K562 (cell line): ENCODE measurements around the gene TIGAR. TPM values are rescaled to one million over a fixed set of nuclear protein-coding genes. Genes with fewer than 3 reads are reported as not detected.

Experiments
- ATAC-seq: fragments of 200-7000 bp; cut with Tn5 transposase; 3 replicates; pipeline ENCODE4 v1.9.1; 2020; ENCODE audit warnings: moderate library complexity
- BruUV-seq: library from RNA; stranded (reverse); fragments of 400-500 nt; replicated peaks from 2 replicates; lab custom pipeline; 2021; lab: Mats Ljungman, UMichigan
- CTCF ChIA-PET: fragments of 300-600 bp; formaldehyde crosslinking; extraction: SDS; loops from one replicate; lab custom pipeline; 2021; ENCODE audit warnings: low intra/inter-chr PET ratio; lab: Yijun Ruan, JAX
- POLR2A ChIA-PET: fragments of 300-600, 350-650 bp; sonication (Branson Sonifier 250); formaldehyde crosslinking; extraction: SDS; loops from one replicate; lab custom pipeline; 2021; ENCODE audit warnings: antibody characterized with exemption, inconsistent platforms; lab: Yijun Ruan, JAX
- DNase-seq, 4 experiments: peaks; one replicate each; pipeline versions ENCODE4 v3.0.0 to v3.0.0-alpha.2; 2011 to 2018; ENCODE audit warnings: low spot score in 3 of 4, mixed read lengths in 3 of 4; ENCODE audit errors: extremely low read depth in 1 of 4
- FAIRE-seq: peaks from 2 replicates; lab custom pipeline; 2011; peaks lifted over from hg19 to GRCh38; lab: Jason Lieb, UNC
- H2AFZ ChIP-seq: 2 replicates; pipeline ENCODE4 v1.6.0; 2011; ENCODE audit warnings: low read depth, low read length, control low read depth, inconsistent platforms
- H3K27ac ChIP-seq: fragments of 200-600 bp; 3 replicates; pipeline ENCODE4 v1.8.0; 2011; ENCODE audit warnings: low read depth, mild to moderate bottlenecking, control low read depth, inconsistent platforms, low read length, moderate library complexity, mixed read lengths; ENCODE audit errors: extremely low read depth
- H3K27me3 ChIP-seq, 2 experiments: fragments of 300-600 bp in 1 of 2; 2 replicates in 1 of 2; 3 replicates in 1 of 2; pipeline versions ENCODE4 v1.6.0 to v1.8.0; 2011; ENCODE audit warnings: inconsistent platforms in 2 of 2, low read length in 2 of 2, mild to moderate bottlenecking in 1 of 2, mixed read lengths in 1 of 2, moderate library complexity in 1 of 2; ENCODE audit not compliant: control insufficient read depth in 2 of 2, insufficient read depth in 2 of 2
- H3K36me3 ChIP-seq: fragments of 300-600 bp; 3 replicates; pipeline ENCODE4 v1.8.0; 2011; ENCODE audit warnings: mild to moderate bottlenecking, low read length, inconsistent platforms; ENCODE audit not compliant: control insufficient read depth, insufficient read depth
- H3K4me1 ChIP-seq, 2 experiments: fragments of 200-600 bp in 1 of 2; replicated peaks in 1 of 2; 2 replicates in 1 of 2; 3 replicates in 1 of 2; pipeline versions ENCODE4 v1.5.1 to v1.8.0; 2011; ENCODE audit warnings: inconsistent platforms in 2 of 2, low read length in 2 of 2, mild to moderate bottlenecking in 1 of 2, mixed read lengths in 1 of 2, moderate library complexity in 1 of 2; ENCODE audit not compliant: control insufficient read depth in 2 of 2, insufficient read depth in 2 of 2
- H3K4me2 ChIP-seq: 2 replicates; pipeline ENCODE4 v1.6.1; 2011; ENCODE audit warnings: low read length, control low read depth, inconsistent platforms, mixed read lengths; ENCODE audit not compliant: insufficient read depth
- H3K4me3 ChIP-seq: fragments of 200-600 bp; sonication (generic), shearing (Covaris generic); 2 replicates; pipeline ENCODE4 v1.5.1; 2016; ENCODE audit warnings: control low read depth, inconsistent platforms
- H3K79me2 ChIP-seq: fragments of 200-600 bp; 3 replicates; pipeline ENCODE4 v1.8.0; 2011; ENCODE audit warnings: low read length, inconsistent platforms; ENCODE audit not compliant: control insufficient read depth, insufficient read depth
- H3K9ac ChIP-seq, 2 experiments: 2 replicates each; pipeline versions ENCODE4 v1.6.0 to v1.6.1; 2011; ENCODE audit warnings: low read depth in 2 of 2, low read length in 2 of 2, control low read depth in 1 of 2, inconsistent platforms in 1 of 2, mild to moderate bottlenecking in 1 of 2, mixed read lengths in 1 of 2; ENCODE audit not compliant: insufficient read depth in 1 of 2
- H3K9me1 ChIP-seq: one replicate; pipeline ENCODE4 v1.6.0; 2011; ENCODE audit warnings: inconsistent platforms, mild to moderate bottlenecking, low read length, moderate library complexity; ENCODE audit not compliant: control insufficient read depth, insufficient read depth
- H3K9me3 ChIP-seq: replicated peaks from 2 replicates; pipeline ENCODE4 v1.5.1; 2011; ENCODE audit warnings: low read depth, low read length, inconsistent platforms; ENCODE audit not compliant: control insufficient read depth, insufficient read depth
- H4K20me1 ChIP-seq: replicated peaks from 2 replicates; pipeline ENCODE4 v1.6.1; 2011; ENCODE audit warnings: low read length, inconsistent platforms, mixed read lengths; ENCODE audit not compliant: control insufficient read depth, insufficient read depth
- CBFB ChIP-seq: sonication (generic); formaldehyde crosslinking; IDR thresholded peaks from 2 replicates; pipeline ENCODE4 v1.4.0; 2020; ENCODE audit warnings: mild to moderate bottlenecking, missing genetic modification reagents
- CBX3 ChIP-seq, 2 experiments: IDR thresholded peaks; 1 replicate in 1 of 2; 2 replicates in 1 of 2; pipeline ENCODE4 v1.6.1; 2012; ENCODE audit warnings: inconsistent platforms in 2 of 2, low read length in 2 of 2, borderline replicate concordance in 1 of 2, control low read depth in 1 of 2
- CHD4 ChIP-seq: fragments of 200-600 bp; sonication (generic); IDR thresholded peaks from 3 replicates; pipeline ENCODE4 v1.6.1; 2012; ENCODE audit warnings: low read depth, mild to moderate bottlenecking, mixed read lengths, low read length, inconsistent platforms; ENCODE audit not compliant: insufficient read depth, insufficient replicate concordance, poor library complexity, severe bottlenecking
- NFXL1 ChIP-seq: fragments of 450-650 bp; formaldehyde crosslinking; IDR thresholded peaks from 2 replicates; pipeline ENCODE4 v1.4.0; 2021; ENCODE audit warnings: mild to moderate bottlenecking
- POLR2H ChIP-seq: IDR thresholded peaks from 2 replicates; pipeline ENCODE4 v1.6.1; 2016; ENCODE audit warnings: missing genetic modification characterization, low read depth, mild to moderate bottlenecking, control low read depth, missing compliant biosample characterization, moderate library complexity
- RAD21 ChIP-seq, 2 experiments: fragments of 250-450 bp in 1 of 2; fragments of 450-650 bp in 1 of 2; sonication (Bioruptor Pico) in 1 of 2; formaldehyde crosslinking in 1 of 2; IDR thresholded peaks in 1 of 2; conservative IDR thresholded peaks in 1 of 2; 2 replicates each; pipeline versions ENCODE4 v1.4.0 to v1.8.0; 2020 to 2022; ENCODE audit warnings: mild to moderate bottlenecking in 2 of 2, moderate library complexity in 1 of 2
- SMC3 ChIP-seq: conservative IDR thresholded peaks from 2 replicates; pipeline ENCODE4 v1.6.1; 2011; ENCODE audit warnings: low read depth, low read length, improper control_type of control experiment; ENCODE audit not compliant: insufficient read depth
- SRF ChIP-seq, 2 experiments: fragments of 250-450, 450-650 bp in 1 of 2; sonication (Bioruptor Pico) in 1 of 2; sonication (generic) in 1 of 2; formaldehyde crosslinking; IDR thresholded peaks; 2 replicates each; pipeline versions ENCODE4 v1.5.0 to v1.5.1; 2020 to 2022; ENCODE audit warnings: mild to moderate bottlenecking in 1 of 2, missing genetic modification reagents in 1 of 2
- TAF1 ChIP-seq: IDR thresholded peaks from 2 replicates; pipeline ENCODE4 v1.6.1; 2011; ENCODE audit warnings: mild to moderate bottlenecking, low read length, moderate library complexity; ENCODE audit not compliant: insufficient read depth, control insufficient read depth, severe bottlenecking; ENCODE audit errors: extremely low read depth
- ZNF217 ChIP-seq: sonication (generic); formaldehyde crosslinking; IDR thresholded peaks from 2 replicates; pipeline ENCODE4 v1.8.0; 2022; ENCODE audit warnings: mild to moderate bottlenecking, missing genetic modification reagents
- ZNF75A ChIP-seq: fragments of 450-650 bp; formaldehyde crosslinking; IDR thresholded peaks from 2 replicates; pipeline ENCODE4 v1.4.0; 2020; ENCODE audit warnings: mild to moderate bottlenecking
- ZNF780A ChIP-seq: fragments of 250-450 bp; sonication (Bioruptor Pico); IDR thresholded peaks from 2 replicates; pipeline ENCODE4 v1.5.0; 2021; ENCODE audit warnings: mild to moderate bottlenecking
- WGBS: fragments of 100-300 bp; shearing (Covaris generic); methylation state at CpG from one replicate; pipeline ENCODE4 v1.1.6; 2016; ENCODE audit warnings: low coverage, mixed read lengths; ENCODE audit not compliant: insufficient coverage; ENCODE audit errors: missing lambda C conversion rate; 5-methylcytosine and 5-hydroxymethylcytosine counted together
- in situ Hi-C: fragments of 300-500 bp; cut with MboI; formaldehyde crosslinking; loops from 4 replicates; pipeline ENCODE4 v1.15.0; 2018; ENCODE audit warnings: inconsistent platforms, mixed read lengths
- intact Hi-C: fragments of 100-400 bp; cut with micrococcal nuclease; formaldehyde crosslinking; loops from 2 replicates; pipeline ENCODE4 v1.14.2; 2022
- polyA plus RNA-seq, 8 experiments: library from polyadenylated mRNA; depleted of rRNA in 4 of 8; stranded (reverse) in 5 of 8; unstranded in 3 of 8; fragments of >200 nt; fragmentation: Nextera tagmentation in 2 of 8; fragmentation: Illumina TruSeq in 1 of 8; extraction: Ambion mirVana in 2 of 8; extraction: Trizol in 1 of 8; gene quantifications; 2 replicates each; pipeline versions ENCODE4 v1.2.1 to v1.2.3, GENCODE V29; 2011 to 2014; ENCODE audit warnings: inconsistent platforms in 1 of 8, missing spikeins in 1 of 8
- total RNA-seq, 7 experiments: library from RNA; depleted of rRNA in 6 of 7; stranded (reverse); fragments of >200 nt in 6 of 7; fragmentation: Illumina TruSeq in 2 of 7; extraction: Trizol in 2 of 7; gene quantifications; 2 replicates each; pipeline versions ENCODE4 v1.2.1 to v1.2.3, GENCODE V29; 2011 to 2021; ENCODE audit warnings: low replicate concordance in 1 of 7
- TF ChIP-seq, protein P1 (sequence below): sonication (generic); formaldehyde crosslinking; IDR thresholded peaks from 2 replicates; pipeline ENCODE4 v1.8.1; 2023; ENCODE audit warnings: mild to moderate bottlenecking, missing genetic modification reagents
- TF ChIP-seq, protein P2 (sequence below), 3 experiments: IDR thresholded peaks in 2 of 3; conservative IDR thresholded peaks in 1 of 3; 2 replicates each; pipeline ENCODE4 v1.5.1; 2011 to 2012; ENCODE audit warnings: low read length in 3 of 3, mild to moderate bottlenecking in 3 of 3, control low read depth in 2 of 3, improper control_type of control experiment in 1 of 3, inconsistent platforms in 1 of 3, low read depth in 1 of 3, mixed read lengths in 1 of 3, moderate library complexity in 1 of 3; ENCODE audit not compliant: insufficient read depth in 2 of 3
- TF ChIP-seq, protein P3 (sequence below): fragments of 200-400 bp; formaldehyde crosslinking; IDR thresholded peaks from 2 replicates; pipeline ENCODE4 v1.6.1; 2017; ENCODE audit warnings: mild to moderate bottlenecking, low read depth, low read length, moderate library complexity

The TIGAR gene
- total and polyA plus RNA-seq, 9 of the 15 experiments (the other 6 are each of a cell fraction or from before 2014, with no cell fraction given) = 0.11 to 1.0 (median 0.53) TPM; not detected in 2

DNA sequence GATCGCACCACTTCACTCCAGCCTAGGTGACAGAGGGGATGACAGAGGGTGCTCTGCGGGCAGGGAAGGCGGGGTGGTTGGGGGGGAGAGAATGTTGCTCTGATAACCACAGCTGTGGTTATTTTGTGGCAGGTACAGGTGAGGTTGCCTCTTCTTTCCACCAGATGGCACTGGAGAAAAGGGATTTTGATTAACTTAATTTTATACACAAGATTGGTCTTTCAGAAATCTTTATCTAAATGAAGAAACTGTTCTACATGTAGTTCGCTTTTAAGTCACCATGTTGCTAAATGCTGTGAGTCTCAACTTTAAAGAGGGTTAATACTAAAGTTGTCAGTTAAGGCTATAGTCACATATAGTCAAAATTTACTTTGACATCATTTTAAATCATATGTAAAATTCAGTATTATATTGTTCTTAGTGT, 32.8 kb downstream of the TIGAR start:
- Histone ChIP-seq H3K4me3 (no peak overlapping the region), H3K9me3 (no peaks in the 10 kb centered on the region), H3K9me1 (no peaks in the 10 kb centered on the region), H3K9ac (no peak overlapping the region), H3K27me3 (no peaks in the 10 kb centered on the region), H3K4me1 (no peaks in the 10 kb centered on the region), H4K20me1 (no peaks in the 10 kb centered on the region), H2AFZ (no peak overlapping the region), H3K4me2 (no peak overlapping the region), H3K27ac (no peak overlapping the region), H3K79me2 (no peaks in the 10 kb centered on the region), H3K36me3 (no peaks in the 10 kb centered on the region)
- in situ Hi-C loops = no loop called here
- TF ChIP-seq ZNF217 (CRISPR knock-in tag) = no peak
- TF ChIP-seq SMC3 = peak; percentile 26; the same call in 1 of the 2 replicates
- TF ChIP-seq NFXL1 (CRISPR knock-in tag) = no peak
- no peak for TF ChIP-seq CBFB (CRISPR knock-in tag)
- no peak for TF ChIP-seq SRF (CRISPR knock-in tag; IDR thresholded peaks at IDR 0.05)
- no peak for TF ChIP-seq ZNF780A (CRISPR knock-in tag)
- TF ChIP-seq, protein P1, sequence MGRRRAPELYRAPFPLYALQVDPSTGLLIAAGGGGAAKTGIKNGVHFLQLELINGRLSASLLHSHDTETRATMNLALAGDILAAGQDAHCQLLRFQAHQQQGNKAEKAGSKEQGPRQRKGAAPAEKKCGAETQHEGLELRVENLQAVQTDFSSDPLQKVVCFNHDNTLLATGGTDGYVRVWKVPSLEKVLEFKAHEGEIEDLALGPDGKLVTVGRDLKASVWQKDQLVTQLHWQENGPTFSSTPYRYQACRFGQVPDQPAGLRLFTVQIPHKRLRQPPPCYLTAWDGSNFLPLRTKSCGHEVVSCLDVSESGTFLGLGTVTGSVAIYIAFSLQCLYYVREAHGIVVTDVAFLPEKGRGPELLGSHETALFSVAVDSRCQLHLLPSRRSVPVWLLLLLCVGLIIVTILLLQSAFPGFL (CRISPR knock-in tag) = no peak
- TF ChIP-seq CHD4 = no peak
- TF ChIP-seq RAD21 (CRISPR knock-in tag; conservative IDR thresholded peaks at IDR 0.05 in 1 of 2, IDR thresholded peaks at IDR 0.05 in 1 of 2) = peak in 1 of 2 experiments; percentile 56; a peak in 2 of 4 replicates
- no peak for TF ChIP-seq CBX3 (IDR thresholded peaks at IDR 0.05; ENCODE audit: borderline replicate concordance in 1 of 2, low read length in 2 of 2)
- TF ChIP-seq, protein P2, sequence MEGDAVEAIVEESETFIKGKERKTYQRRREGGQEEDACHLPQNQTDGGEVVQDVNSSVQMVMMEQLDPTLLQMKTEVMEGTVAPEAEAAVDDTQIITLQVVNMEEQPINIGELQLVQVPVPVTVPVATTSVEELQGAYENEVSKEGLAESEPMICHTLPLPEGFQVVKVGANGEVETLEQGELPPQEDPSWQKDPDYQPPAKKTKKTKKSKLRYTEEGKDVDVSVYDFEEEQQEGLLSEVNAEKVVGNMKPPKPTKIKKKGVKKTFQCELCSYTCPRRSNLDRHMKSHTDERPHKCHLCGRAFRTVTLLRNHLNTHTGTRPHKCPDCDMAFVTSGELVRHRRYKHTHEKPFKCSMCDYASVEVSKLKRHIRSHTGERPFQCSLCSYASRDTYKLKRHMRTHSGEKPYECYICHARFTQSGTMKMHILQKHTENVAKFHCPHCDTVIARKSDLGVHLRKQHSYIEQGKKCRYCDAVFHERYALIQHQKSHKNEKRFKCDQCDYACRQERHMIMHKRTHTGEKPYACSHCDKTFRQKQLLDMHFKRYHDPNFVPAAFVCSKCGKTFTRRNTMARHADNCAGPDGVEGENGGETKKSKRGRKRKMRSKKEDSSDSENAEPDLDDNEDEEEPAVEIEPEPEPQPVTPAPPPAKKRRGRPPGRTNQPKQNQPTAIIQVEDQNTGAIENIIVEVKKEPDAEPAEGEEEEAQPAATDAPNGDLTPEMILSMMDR (IDR thresholded peaks at IDR 0.05 in 2 of 3, conservative IDR thresholded peaks at IDR 0.05 in 1 of 3; ENCODE audit: insufficient read depth in 2 of 3, low read depth in 1 of 3, low read length in 3 of 3) = peak; percentile 5 to 46 (median 26); a peak in 3 of 6 replicates
- TF ChIP-seq TAF1 = no peak
- TF ChIP-seq, protein P3, sequence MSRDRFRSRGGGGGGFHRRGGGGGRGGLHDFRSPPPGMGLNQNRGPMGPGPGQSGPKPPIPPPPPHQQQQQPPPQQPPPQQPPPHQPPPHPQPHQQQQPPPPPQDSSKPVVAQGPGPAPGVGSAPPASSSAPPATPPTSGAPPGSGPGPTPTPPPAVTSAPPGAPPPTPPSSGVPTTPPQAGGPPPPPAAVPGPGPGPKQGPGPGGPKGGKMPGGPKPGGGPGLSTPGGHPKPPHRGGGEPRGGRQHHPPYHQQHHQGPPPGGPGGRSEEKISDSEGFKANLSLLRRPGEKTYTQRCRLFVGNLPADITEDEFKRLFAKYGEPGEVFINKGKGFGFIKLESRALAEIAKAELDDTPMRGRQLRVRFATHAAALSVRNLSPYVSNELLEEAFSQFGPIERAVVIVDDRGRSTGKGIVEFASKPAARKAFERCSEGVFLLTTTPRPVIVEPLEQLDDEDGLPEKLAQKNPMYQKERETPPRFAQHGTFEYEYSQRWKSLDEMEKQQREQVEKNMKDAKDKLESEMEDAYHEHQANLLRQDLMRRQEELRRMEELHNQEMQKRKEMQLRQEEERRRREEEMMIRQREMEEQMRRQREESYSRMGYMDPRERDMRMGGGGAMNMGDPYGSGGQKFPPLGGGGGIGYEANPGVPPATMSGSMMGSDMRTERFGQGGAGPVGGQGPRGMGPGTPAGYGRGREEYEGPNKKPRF = no peak
- no peak for TF ChIP-seq ZNF75A (CRISPR knock-in tag)
- no peak for TF ChIP-seq POLR2H (tag)
- ATAC-seq = peak; percentile 72
- BruUV-seq = no TSS peak
- intact Hi-C loops = no loop called here
- ChIA-PET CTCF (interaction anchor here (0.5 to 1.1 kb wide), 3 partner anchors 15 to 226 kb away, joined by 4 to 5 read pairs (median 5); no protein-coding TSS in a partner anchor), POLR2A (no interaction called here)
- DNase-seq = peak in 2 of 4 experiments; percentile 19 to 26
- WGBS = 0% methylated on average over 2 of the region's 4 CpGs
- no peak for FAIRE-seq
